GM19468 (cell line): ENCODE data around the gene PRRT2.

Experiments used
- ATAC-seq: cut with Tn5 transposase; IDR thresholded peaks from one replicate; pipeline ENCODE4 v1.9.1; 2021; ENCODE audit warnings: mild to moderate bottlenecking, moderate library complexity, moderate number of reproducible peaks; ENCODE audit not compliant: unreplicated experiment; ENCODE audit errors: extremely low read depth

The PRRT2 gene

DNA sequence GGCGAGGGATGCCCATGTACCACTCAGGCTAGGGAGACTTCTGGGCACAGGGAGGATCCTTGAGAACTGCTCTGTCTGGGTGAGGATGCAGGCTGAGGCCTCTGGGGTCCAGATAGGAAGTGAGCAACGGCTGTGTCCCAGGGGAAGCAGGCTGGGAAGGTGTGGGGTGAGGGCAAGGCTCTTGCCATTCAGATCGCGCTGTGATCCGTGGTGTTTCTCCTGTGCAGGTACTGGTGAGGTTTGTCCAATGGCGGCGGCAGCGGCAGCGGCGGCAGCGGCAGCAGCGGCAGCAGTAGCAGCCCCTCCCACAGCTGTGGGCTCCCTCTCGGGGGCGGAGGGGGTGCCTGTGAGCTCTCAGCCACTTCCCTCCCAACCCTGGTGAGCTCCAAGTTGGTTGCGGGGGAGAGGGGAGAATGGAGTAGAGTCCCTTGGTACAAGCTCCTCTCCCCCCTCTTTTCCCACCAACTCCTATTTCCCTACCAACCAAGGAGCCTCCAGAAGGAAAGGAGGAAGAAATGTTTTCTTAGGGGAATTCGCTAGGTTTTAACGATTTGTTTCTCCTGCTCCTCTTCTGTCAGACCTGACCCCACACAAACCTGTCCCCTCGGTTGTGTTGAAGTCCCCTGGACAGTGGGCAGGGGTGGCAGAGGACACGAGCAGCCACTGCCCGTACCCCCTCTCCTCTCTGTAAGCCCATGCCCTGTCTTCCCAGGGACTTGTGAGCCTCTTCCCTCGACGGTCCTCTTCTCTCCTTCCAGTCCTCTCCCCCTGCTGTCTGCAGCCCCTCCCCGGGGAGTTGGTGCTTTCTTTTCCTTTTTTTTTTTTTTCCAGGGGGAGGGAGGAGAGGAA, 1.9 kb upstream of the PRRT2 start:
- ATAC-seq, result no peak

DNA sequence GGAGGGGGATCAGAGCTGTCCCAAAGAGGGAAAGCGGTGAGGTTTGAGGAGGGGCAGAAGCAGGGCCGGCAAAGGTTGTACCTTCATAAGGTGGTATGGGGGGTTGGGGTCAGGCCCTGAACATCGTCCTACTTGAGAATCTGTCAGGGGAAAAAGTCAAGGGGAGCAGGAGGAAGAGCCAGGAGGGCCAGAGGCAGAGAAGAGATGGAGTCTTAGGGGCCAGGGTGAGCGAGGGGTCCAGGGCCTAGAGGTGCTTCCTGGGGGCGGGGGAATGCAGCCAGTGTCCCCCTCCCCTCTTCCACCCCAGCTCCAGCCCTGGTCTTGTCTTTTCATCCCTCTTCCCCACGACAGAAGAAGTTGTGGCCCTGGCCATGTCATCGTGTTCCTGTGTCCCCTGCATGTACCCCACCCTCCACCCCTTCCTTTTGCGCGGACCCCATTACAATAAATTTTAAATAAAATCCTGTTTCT, 1.3 kb upstream of the PRRT2 start:
- no peak for ATAC-seq

DNA sequence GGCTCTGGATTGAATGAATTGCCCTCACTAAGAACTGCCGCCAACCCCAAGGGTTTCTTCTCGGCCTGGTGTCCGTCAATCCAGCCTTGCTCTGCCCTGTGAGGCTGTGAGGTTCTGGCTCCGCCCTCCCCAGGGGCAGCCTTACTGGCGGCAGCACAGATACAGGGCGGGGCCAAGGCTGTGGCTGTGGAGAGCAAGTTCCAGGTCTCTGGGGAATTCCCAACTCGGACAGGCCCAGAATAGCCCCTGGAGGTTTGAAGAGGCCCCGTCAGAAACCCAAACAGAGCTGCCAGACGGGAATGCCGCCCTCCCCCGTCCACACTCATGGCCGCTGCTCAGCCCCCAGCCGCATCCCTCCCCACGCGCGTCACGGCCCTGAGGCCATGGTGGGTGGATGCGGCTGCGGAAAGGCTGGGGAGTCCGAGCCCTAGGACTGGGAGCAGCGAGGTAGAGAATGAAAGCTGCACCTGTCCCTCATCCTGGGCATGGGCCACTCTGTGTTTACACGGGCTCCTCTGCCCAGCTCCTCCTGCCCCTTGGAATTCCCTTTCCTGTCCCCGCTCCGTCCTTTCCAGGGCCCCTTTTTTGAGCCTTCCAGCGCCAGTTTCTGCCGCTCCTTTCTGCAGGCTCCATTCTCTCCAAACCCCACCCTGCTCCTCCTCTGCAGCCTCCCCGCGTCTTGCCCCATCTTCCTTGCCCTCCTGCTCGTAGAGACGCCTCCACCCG, 660 bp upstream of the PRRT2 start:
- ATAC-seq, result no peak

DNA sequence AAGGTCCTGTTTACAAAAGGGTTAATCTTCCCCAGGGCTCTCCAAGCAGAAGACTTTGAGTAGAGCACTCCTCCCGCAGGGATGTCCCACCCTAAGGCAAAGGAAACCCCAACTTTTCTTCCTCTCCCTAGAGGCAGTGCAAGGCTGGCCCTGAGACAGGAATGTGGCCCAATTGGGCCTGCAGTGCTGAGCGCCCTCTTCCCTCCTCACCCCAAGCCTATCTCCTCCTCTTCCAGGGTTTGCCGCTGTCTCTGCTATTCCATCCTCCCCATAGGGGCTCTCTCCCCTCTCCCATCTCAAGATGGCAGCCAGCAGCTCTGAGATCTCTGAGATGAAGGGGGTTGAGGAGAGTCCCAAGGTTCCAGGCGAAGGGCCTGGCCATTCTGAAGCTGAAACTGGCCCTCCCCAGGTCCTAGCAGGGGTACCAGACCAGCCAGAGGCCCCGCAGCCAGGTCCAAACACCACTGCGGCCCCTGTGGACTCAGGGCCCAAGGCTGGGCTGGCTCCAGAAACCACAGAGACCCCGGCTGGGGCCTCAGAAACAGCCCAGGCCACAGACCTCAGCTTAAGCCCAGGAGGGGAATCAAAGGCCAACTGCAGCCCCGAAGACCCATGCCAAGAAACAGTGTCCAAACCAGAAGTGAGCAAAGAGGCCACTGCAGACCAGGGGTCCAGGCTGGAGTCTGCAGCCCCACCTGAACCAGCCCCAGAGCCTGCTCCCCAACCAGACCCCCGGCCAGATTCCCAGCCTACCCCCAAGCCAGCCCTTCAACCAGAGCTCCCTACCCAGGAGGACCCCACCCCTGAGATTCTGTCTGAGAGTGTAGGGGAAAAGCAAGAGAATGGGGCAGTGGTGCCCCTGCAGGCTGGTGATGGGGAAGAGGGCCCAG, 1.0 kb downstream of the PRRT2 start:
- no peak for ATAC-seq

- ATAC-seq, result no peak
Observed at GRCh38 chr16:29813644-29814562, 1.9 kb downstream of the PRRT2 start.

DNA sequence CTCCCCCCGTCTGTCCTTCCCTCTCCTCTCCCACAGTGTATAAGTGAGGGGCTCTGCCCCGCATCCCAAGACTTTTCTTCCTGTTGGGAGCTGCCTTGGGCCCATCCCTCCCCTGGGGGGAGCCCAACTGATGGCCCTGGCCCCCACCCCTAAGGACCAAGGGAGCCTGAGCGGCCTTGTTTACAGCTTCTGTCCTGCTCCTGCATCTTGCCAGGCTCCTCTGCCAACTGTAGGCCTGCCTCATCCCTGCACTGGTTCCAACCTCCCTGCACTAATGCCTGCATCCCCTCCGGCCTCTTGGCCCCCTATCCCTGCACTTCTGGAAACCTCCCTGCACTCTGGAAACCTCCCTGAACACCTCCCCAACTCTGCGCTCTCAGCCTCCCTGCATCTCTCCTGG, 2.6 kb downstream of the PRRT2 start:
- no peak for ATAC-seq

DNA sequence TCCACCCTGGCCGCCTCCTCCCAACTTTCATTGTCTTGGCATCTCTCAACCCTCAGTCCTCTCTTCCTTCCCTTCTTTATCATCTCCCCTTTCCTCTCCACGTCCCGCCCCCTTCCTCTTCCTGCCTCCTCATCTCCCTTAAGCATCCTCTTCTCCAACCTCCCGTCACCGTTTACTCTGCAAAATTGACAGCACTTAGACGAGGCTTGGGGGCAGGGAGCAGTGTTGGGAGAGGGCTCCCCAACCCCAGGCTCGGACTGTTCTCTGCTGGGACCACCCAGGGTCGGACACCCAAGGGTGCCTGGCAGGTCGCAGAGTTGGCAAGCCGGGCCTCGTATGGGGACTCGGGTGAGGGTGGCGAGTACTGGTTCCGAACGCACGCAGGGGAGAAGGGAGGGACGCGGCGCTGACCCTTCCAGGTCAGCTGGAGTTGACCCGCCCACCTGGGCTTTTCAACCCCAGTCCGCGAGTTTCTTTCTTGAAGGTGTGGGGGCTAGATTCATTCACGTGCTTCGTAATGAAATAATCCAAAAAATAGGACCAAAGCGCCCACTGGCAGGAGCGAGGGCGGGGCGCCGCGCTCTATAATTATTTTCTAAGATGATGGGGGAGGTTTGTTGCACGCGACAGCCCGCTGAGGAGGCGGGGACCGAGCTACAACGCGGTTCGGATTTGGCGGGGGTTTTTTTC, 3.2 kb downstream of the PRRT2 start:
- ATAC-seq, result no peak

GRCh38 chr16:29815793-29816693, 4.0 kb downstream of the PRRT2 start, which contains the start of gene PAGR1:
Gene PAGR1, plus strand, starts transcription at chr16:29816152. Its CDS starts 374 bp downstream, at chr16:29816526.
- peak; percentile 66 for ATAC-seq

- ATAC-seq, result no peak
Observed at GRCh38 chr16:29816694-29817441, 4.9 kb downstream of the PRRT2 start.

DNA sequence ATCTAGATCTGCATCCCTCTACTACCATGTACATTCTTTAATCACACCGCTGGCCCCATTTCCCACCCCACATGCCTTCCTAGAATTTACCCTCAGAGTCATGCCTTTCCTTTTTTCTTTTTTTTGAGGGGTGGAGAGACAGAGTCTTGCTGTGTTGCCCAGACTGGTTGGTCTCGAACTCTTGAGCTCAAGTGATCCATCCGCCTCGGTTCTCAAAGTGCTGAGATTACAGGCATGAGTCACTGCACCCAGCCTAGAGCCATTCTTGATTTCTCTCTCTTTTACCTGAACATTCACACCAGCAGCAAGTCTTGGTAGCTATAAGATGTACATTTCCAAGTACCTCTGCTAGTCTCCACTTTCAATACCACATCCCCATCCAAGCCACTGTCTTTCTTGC, 6.1 kb downstream of the PRRT2 start:
- ATAC-seq, result no peak

DNA sequence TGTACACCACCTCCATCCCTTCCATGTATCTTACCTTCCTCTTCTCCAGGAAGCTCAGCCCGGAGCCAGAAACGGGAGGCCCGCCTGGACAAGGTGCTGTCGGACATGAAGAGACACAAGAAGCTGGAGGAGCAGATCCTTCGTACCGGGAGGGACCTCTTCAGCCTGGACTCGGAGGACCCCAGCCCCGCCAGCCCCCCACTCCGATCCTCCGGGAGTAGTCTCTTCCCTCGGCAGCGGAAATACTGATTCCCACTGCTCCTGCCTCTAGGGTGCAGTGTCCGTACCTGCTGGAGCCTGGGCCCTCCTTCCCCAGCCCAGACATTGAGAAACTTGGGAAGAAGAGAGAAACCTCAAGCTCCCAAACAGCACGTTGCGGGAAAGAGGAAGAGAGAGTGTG, 7.5 kb downstream of the PRRT2 start:
- no peak for ATAC-seq

DNA sequence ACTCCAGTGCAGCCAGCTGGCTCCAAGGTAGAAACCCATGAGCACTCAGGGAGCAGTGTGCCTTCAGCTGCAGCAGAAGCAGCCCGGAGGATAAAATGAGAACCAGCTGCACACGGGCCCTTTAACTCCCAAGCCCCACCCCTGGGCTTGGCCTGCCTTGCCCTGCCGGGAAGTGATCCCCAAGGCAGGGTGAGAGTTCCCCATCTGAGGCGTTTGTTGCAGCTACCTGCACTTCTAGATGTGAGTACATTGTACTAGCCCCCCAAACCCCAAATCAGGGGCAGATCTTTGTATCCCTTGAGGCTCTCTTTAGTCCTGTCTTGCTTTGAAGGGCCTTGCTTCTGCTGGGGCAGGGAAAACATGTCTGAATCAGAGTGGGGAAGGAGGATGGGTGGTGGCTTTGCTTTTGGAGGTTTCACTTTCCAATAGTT, 8.3 kb downstream of the PRRT2 start, which contains the start of gene MVP:
Gene MVP (plus strand): TSS at position 192 of the 431 bp plus-strand sequence. CDS start 10,088 bp downstream, outside the sequence.
- no peak for ATAC-seq

GRCh38 chr16:29820730-29821642, 9.0 kb downstream of the PRRT2 start:
- ATAC-seq, result no peak

DNA sequence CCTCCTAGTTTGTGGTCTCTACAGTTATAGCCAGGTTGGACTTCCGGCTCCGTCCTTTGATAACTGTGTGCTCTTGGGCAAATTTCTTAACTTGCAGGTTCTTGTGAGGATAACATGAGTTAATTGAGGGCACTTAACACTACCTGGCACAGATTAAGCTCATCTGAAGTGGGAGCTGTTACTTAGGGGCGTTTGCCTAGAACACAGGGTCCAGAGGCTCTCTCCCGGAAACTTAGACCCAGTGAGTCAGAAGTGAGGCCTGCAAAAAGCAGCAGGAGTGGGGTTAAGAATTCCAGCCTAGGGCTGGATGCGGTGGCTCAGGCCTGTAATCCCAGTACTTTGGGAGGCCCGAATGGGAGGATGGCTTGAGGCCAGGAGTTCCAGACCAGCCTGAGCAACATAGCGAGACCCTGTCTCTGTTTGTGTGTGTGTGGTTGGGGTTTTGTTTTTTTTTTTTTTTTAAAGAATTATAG, 9.7 kb downstream of the PRRT2 start:
- ATAC-seq, result no peak

DNA sequence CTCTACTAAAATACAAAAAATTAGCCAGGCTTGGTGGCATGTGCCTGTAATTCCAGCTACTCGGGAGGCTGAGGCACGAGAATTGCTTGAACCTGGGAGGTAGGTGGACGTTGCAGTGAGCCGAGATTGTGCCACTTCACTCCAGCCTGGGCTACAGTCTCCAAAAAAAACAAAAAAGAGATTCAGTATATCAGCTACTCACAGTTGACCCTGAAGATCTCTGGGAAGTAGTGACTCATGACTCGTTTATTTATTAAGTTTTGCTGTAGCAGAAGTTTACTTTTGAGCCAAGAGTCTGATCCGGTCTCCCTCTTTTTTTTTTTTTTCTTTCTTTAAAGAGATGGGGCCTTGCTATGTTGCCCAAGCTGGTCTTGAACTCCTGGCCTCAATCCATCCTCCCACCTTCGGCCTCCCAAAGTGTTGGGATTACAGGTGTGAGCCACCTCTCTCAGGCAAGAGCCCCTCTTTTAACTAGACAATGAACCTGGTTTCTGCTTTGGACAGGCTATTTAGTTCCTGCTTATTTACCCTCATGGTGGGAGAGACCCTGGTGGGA, 12.7 kb downstream of the PRRT2 start:
- ATAC-seq, result no peak
